HFF-Myc (cell line): ENCODE measurements around the gene TEX54.

Experiments used
- DNase-seq: peaks from one replicate; pipeline ENCODE4 v3.0.0-alpha.2; 2011; ENCODE audit warnings: low read depth; ENCODE audit errors: extremely low read depth
- H3K4me3 ChIP-seq: replicated peaks from 2 replicates; pipeline ENCODE4 v1.5.1; 2011; ENCODE audit warnings: low read depth, mild to moderate bottlenecking, control low read depth, low read length
- CTCF ChIP-seq: IDR thresholded peaks from 2 replicates; pipeline ENCODE4 v1.5.1; 2012; ENCODE audit warnings: mild to moderate bottlenecking, low read depth, low read length, control low read depth; ENCODE audit errors: missing control alignments

TEX54 gene

GRCh38 chr11:62854013-62854824 lies 21.6 kb upstream of the TEX54 start:
- peak overlapping the region; percentile 98 for H3K4me3 ChIP-seq
- no peak for TF ChIP-seq CTCF
- no peak for DNase-seq

- DNase-seq: no peak
- TF ChIP-seq CTCF: no peak
- peak overlapping the region; percentile 98 for H3K4me3 ChIP-seq
Observed at GRCh38 chr11:62853279-62853965, 20.8 kb upstream of the TEX54 start.

- H3K4me3 ChIP-seq: peak overlapping the region; percentile 98
- DNase-seq: no peak
- TF ChIP-seq CTCF: no peak
Observed at GRCh38 chr11:62852523-62853188, 20.0 kb upstream of the TEX54 start.

- peak overlapping the region; percentile 98 for H3K4me3 ChIP-seq
- DNase-seq: no peak
- TF ChIP-seq CTCF: no peak
Observed at GRCh38 chr11:62851807-62852522, 19.3 kb upstream of the TEX54 start.

GRCh38 chr11:62850911-62851806 lies 18.5 kb upstream of the TEX54 start:
- no peak for TF ChIP-seq CTCF
- H3K4me3 ChIP-seq: no peak overlapping the region
- no peak for DNase-seq
